GM18951 (cell line): ENCODE results near the gene OR5M11.
"Not testable (repeated sequence)": the region's sequence is repeated elsewhere in the genome, so short reads cannot be mapped to it uniquely, and the experiment has no call there.

Source experiments
- POLR2A ChIP-seq: IDR thresholded peaks from 4 replicates; pipeline ENCODE4 v1.6.1; 2011; ENCODE audit warnings: mild to moderate bottlenecking; ENCODE audit not compliant: insufficient read length, insufficient read depth; ENCODE audit errors: extremely low read depth
- in situ Hi-C: fragments of 300-500 bp; cut with MboI; formaldehyde crosslinking; loops from one replicate; pipeline ENCODE4 v1.12.0; 2022; ENCODE audit warnings: low sequenced_read_pairs, mixed read lengths, inconsistent platforms; ENCODE audit not compliant: unreplicated experiment

OR5M11 gene

GRCh38 chr11:56543157-56543556, at the start of gene OR5M11:
TSS of gene OR5M11 (minus strand) at chr11:56543257. CDS start at chr11:56543257, 0 bp downstream.
- TF ChIP-seq POLR2A, result no peak
- in situ Hi-C loops, result no loop called here

- in situ Hi-C loops, result not testable (repeated sequence)
These were observed 49.1 kb upstream of the OR5M11 start for GRCh38 chr11:56592088-56592717.

GRCh38 chr11:56577621-56578020, 34.6 kb upstream of the OR5M11 start, which contains the start of gene OR5M10:
TSS of gene OR5M10 (minus strand) at chr11:56577721. CDS start at chr11:56577721, 0 bp downstream.
- no peak for TF ChIP-seq POLR2A

GRCh38 chr11:56558574-56558973, 15.5 kb upstream of the OR5M11 start:
- no peak for TF ChIP-seq POLR2A
- in situ Hi-C loops, result no loop called here

More at GRCh38 chr11:56577621-56578020, 34.6 kb upstream of the OR5M11 start, which contains the start of gene OR5M10:
- in situ Hi-C loops, result no loop called here

- in situ Hi-C loops, result not testable (repeated sequence)
These were observed 11.6 kb upstream of the OR5M11 start for GRCh38 chr11:56554691-56555090.

GRCh38 chr11:56545531-56545930, 2.5 kb upstream of the OR5M11 start:
- in situ Hi-C loops, result no loop called here
- TF ChIP-seq POLR2A, result no peak

- TF ChIP-seq POLR2A, result no peak
- in situ Hi-C loops, result no loop called here
These were observed 682 bp upstream of the OR5M11 start for GRCh38 chr11:56543739-56544138.

GRCh38 chr11:56533054-56533740, 9.9 kb downstream of the OR5M11 start:
- TF ChIP-seq POLR2A, result no peak
- in situ Hi-C loops, result no loop called here

GRCh38 chr11:56531856-56532255, 11.2 kb downstream of the OR5M11 start:
- TF ChIP-seq POLR2A, result no peak
- in situ Hi-C loops, result no loop called here

- in situ Hi-C loops, result no loop called here
- no peak for TF ChIP-seq POLR2A
These were observed 21.0 kb downstream of the OR5M11 start for GRCh38 chr11:56522008-56522407.

- TF ChIP-seq POLR2A, result no peak
- in situ Hi-C loops, result no loop called here
These were observed 29.8 kb downstream of the OR5M11 start for GRCh38 chr11:56513280-56513679.

GRCh38 chr11:56509439-56509838, 33.6 kb downstream of the OR5M11 start:
- no peak for TF ChIP-seq POLR2A
- in situ Hi-C loops, result no loop called here

- no peak for TF ChIP-seq POLR2A
- in situ Hi-C loops, result no loop called here
These were observed 46.0 kb downstream of the OR5M11 start for GRCh38 chr11:56497010-56497409.

- in situ Hi-C loops, result no loop called here
- TF ChIP-seq POLR2A, result no peak
These were observed 47.9 kb downstream of the OR5M11 start for GRCh38 chr11:56495117-56495516.
